Neural progenitor cell (in vitro differentiated cells): Measurements from ENCODE around the gene BTBD10.

Experiments used
- EZH2 ChIP-seq: fragments of 200-600 bp; sonication (generic); IDR thresholded peaks from 2 replicates; pipeline ENCODE4 v1.6.1; 2017; ENCODE audit warnings: antibody characterized with exemption, mild to moderate bottlenecking, moderate library complexity
- EZH2phosphoT487 ChIP-seq: fragments of 200-600 bp; sonication (generic); IDR thresholded peaks from 2 replicates; pipeline ENCODE4 v1.6.1; 2017; ENCODE audit warnings: antibody characterized with exemption
- TF ChIP-seq, protein P1 (sequence below): fragments of 200-600 bp; sonication (generic); IDR thresholded peaks from 2 replicates; pipeline ENCODE4 v1.5.1; 2017; ENCODE audit warnings: antibody characterized with exemption, mild to moderate bottlenecking

DNA sequence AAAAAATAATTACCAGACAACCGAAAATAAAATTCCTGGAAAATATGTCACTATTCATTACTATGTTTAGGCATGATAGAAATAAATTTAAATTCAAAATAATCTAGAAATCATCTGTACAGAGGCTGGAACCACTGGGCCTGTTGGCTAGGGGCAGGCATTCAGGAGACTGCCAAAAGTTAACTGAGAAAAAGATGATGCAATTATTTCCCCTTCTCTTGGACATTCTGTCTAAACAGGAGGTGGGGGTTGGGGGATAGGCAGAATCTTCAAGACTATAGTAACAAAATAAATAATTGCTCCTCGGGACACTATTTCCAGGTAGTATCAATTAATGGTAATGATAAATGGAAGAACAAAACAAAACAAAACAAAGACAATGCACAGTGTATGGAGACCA, 14.1 kb downstream of the BTBD10 start:
- TF ChIP-seq, protein P1, sequence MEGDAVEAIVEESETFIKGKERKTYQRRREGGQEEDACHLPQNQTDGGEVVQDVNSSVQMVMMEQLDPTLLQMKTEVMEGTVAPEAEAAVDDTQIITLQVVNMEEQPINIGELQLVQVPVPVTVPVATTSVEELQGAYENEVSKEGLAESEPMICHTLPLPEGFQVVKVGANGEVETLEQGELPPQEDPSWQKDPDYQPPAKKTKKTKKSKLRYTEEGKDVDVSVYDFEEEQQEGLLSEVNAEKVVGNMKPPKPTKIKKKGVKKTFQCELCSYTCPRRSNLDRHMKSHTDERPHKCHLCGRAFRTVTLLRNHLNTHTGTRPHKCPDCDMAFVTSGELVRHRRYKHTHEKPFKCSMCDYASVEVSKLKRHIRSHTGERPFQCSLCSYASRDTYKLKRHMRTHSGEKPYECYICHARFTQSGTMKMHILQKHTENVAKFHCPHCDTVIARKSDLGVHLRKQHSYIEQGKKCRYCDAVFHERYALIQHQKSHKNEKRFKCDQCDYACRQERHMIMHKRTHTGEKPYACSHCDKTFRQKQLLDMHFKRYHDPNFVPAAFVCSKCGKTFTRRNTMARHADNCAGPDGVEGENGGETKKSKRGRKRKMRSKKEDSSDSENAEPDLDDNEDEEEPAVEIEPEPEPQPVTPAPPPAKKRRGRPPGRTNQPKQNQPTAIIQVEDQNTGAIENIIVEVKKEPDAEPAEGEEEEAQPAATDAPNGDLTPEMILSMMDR = no peak
- TF ChIP-seq EZH2 = no peak
- TF ChIP-seq EZH2phosphoT487 = no peak
